ENCODE data around the gene MED12.

The MED12 gene

DNA sequence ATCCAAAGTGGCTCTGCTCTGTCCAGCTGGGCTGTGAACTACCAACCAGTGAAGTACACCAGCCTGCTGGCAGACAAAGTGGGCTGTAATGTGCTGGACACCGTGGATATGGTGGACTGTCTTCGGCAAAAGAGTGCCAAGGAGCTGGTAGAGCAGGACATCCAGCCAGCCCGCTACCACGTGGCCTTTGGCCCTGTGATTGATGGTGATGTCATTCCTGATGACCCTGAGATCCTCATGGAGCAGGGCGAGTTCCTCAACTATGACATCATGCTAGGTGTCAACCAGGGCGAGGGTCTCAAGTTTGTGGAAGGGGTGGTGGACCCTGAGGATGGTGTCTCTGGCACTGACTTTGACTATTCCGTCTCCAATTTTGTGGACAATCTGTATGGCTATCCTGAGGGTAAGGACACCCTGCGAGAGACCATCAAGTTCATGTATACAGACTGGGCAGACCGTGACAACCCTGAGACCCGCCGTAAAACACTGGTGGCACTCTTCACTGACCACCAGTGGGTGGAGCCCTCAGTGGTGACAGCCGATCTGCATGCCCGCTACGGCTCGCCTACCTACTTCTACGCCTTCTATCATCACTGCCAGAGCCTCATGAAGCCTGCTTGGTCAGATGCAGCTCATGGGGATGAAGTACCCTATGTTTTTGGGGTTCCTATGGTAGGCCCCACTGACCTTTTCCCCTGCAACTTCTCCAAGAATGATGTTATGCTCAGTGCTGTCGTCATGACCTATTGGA, 48.8 kb downstream of the MED12 start:
- Histone ChIP-seq H3K36me3 (ENCODE audit: insufficient read depth, low read length) (no peaks in the 10 kb centered on the region), H3K27me3 (ENCODE audit: insufficient read depth, low read length, poor library complexity, severe bottlenecking) (no peaks in the 10 kb centered on the region), H3K4me2 (ENCODE audit: low read depth, low read length, poor library complexity, severe bottlenecking) (no peak overlapping the region), H4K20me1 (ENCODE audit: insufficient read depth, low read length, poor library complexity, severe bottlenecking) (no peaks in the 10 kb centered on the region), H3K79me2 (ENCODE audit: insufficient read depth, low read length) (no peaks in the 10 kb centered on the region), H3K9me2 (replicated peaks; ENCODE audit: low read depth, low read length) (no peaks in the 10 kb centered on the region), H3K4me3 (ENCODE audit: low read length, poor library complexity, severe bottlenecking) (no peak overlapping the region), H3K4me1 (ENCODE audit: insufficient read depth, low read length, poor library complexity, severe bottlenecking) (peaks cover 16% of the 10 kb centered on the region), H3K9ac (ENCODE audit: low read depth, low read length, poor library complexity, severe bottlenecking) (no peak overlapping the region), H3K9me3 (ENCODE audit: insufficient read depth, low read depth, low read length) (no peaks in the 10 kb centered on the region), H3F3A (ENCODE audit: low read depth) (no peaks in the 10 kb centered on the region), H2AFZ (ENCODE audit: low read length) (no peak overlapping the region)
- TF ChIP-seq CTCF (conservative IDR thresholded peaks at IDR 0.05; ENCODE audit: low read length): no peak
- TF ChIP-seq EZH2phosphoT487 (IDR thresholded peaks at IDR 0.05; ENCODE audit: borderline replicate concordance): no peak

- no peaks in the 10 kb centered on the region for H3K9me3 ChIP-seq (ENCODE audit: insufficient read depth, low read depth, low read length)
- TF ChIP-seq EZH2phosphoT487 (IDR thresholded peaks at IDR 0.05; ENCODE audit: borderline replicate concordance): no peak
- TF ChIP-seq CTCF (conservative IDR thresholded peaks at IDR 0.05; ENCODE audit: low read length): no peak
- H3K4me3 ChIP-seq (ENCODE audit: low read length, poor library complexity, severe bottlenecking): no peak overlapping the region
- H3F3A ChIP-seq (ENCODE audit: low read depth): no peaks in the 10 kb centered on the region
- no peaks in the 10 kb centered on the region for H4K20me1 ChIP-seq (ENCODE audit: insufficient read depth, low read length, poor library complexity, severe bottlenecking)
- peaks cover 16% of the 10 kb centered on the region for H3K4me1 ChIP-seq (ENCODE audit: insufficient read depth, low read length, poor library complexity, severe bottlenecking)
- H2AFZ ChIP-seq (ENCODE audit: low read length): no peak overlapping the region
- H3K4me2 ChIP-seq (ENCODE audit: low read depth, low read length, poor library complexity, severe bottlenecking): no peak overlapping the region
- no peaks in the 10 kb centered on the region for H3K27me3 ChIP-seq (ENCODE audit: insufficient read depth, low read length, poor library complexity, severe bottlenecking)
- H3K79me2 ChIP-seq (ENCODE audit: insufficient read depth, low read length): no peaks in the 10 kb centered on the region
- H3K9me2 ChIP-seq (replicated peaks; ENCODE audit: low read depth, low read length): no peaks in the 10 kb centered on the region
- no peak overlapping the region for H3K9ac ChIP-seq (ENCODE audit: low read depth, low read length, poor library complexity, severe bottlenecking)
- H3K36me3 ChIP-seq (ENCODE audit: insufficient read depth, low read length): no peaks in the 10 kb centered on the region
Measured at GRCh38 chrX:71168134-71168533, 49.7 kb downstream of the MED12 start.

- no peak overlapping the region for H3K9ac ChIP-seq (ENCODE audit: low read depth, low read length, poor library complexity, severe bottlenecking)
- TF ChIP-seq CTCF (conservative IDR thresholded peaks at IDR 0.05; ENCODE audit: low read length) (no peak), EZH2phosphoT487 (IDR thresholded peaks at IDR 0.05; ENCODE audit: borderline replicate concordance) (no peak)
- H3K27me3 ChIP-seq (ENCODE audit: insufficient read depth, low read length, poor library complexity, severe bottlenecking): no peaks in the 10 kb centered on the region
- H3K79me2 ChIP-seq (ENCODE audit: insufficient read depth, low read length): no peaks in the 10 kb centered on the region
- no peak overlapping the region for H3K4me3 ChIP-seq (ENCODE audit: low read length, poor library complexity, severe bottlenecking)
- H3K4me1 ChIP-seq (ENCODE audit: insufficient read depth, low read length, poor library complexity, severe bottlenecking): peaks cover 16% of the 10 kb centered on the region
- H3K9me2 ChIP-seq (replicated peaks; ENCODE audit: low read depth, low read length): no peaks in the 10 kb centered on the region
- no peaks in the 10 kb centered on the region for H4K20me1 ChIP-seq (ENCODE audit: insufficient read depth, low read length, poor library complexity, severe bottlenecking)
- no peaks in the 10 kb centered on the region for H3K36me3 ChIP-seq (ENCODE audit: insufficient read depth, low read length)
- no peaks in the 10 kb centered on the region for H3F3A ChIP-seq (ENCODE audit: low read depth)
- no peak overlapping the region for H2AFZ ChIP-seq (ENCODE audit: low read length)
- H3K9me3 ChIP-seq (ENCODE audit: insufficient read depth, low read depth, low read length): no peaks in the 10 kb centered on the region
- H3K4me2 ChIP-seq (ENCODE audit: low read depth, low read length, poor library complexity, severe bottlenecking): no peak overlapping the region
Measured at GRCh38 chrX:71169586-71169985, 51.2 kb downstream of the MED12 start.

All from Loucy (cell line).